ENCODE data around the gene UBAC2.

Gene UBAC2, protein sequence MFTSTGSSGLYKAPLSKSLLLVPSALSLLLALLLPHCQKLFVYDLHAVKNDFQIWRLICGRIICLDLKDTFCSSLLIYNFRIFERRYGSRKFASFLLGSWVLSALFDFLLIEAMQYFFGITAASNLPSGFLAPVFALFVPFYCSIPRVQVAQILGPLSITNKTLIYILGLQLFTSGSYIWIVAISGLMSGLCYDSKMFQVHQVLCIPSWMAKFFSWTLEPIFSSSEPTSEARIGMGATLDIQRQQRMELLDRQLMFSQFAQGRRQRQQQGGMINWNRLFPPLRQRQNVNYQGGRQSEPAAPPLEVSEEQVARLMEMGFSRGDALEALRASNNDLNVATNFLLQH
- total RNA-seq: 53.2 to 92.5 reads per million in 2 experiments

DNA sequence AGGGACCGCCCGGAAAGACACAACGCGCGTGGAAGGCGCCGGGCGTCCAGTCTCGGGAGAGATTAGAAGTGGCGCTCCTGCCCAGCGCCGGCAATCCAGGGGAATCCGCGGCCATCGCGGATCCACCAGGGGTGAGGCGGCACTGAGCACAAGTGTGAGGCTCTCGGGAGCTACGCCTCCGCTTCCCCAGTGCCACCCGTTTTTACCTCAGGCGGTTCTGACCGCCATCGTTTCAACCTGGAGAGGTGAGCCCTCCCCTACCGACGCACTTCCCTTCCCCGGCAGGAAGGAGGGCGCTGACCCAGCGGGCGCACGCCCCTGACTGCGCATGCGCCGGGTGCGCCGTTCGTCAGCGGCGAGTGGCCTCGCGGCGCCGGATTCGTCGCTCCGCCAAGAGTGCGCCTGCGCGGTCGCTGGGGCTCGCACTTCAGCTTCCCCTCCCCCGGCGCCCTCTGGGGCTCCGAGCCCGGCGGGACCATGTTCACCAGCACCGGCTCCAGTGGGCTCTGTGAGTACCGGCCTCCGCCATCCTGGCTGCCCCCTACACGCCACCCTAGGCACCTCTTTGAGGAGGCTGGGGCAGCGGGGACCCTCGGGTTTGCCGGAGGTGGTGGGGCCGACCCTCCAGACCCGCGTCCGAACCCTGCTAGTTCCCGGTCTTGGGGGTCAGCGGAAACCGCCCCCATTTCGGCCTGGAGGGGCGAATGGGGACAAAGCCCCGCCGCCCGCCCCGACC lies at the start of gene UBAC2:
Gene UBAC2 (plus strand): TSS at position 423 of the 736 bp plus-strand sequence. CDS start 55 bp downstream, at position 478.
- DNase-seq (ENCODE audit: low read depth): peak; percentile 94

DNA sequence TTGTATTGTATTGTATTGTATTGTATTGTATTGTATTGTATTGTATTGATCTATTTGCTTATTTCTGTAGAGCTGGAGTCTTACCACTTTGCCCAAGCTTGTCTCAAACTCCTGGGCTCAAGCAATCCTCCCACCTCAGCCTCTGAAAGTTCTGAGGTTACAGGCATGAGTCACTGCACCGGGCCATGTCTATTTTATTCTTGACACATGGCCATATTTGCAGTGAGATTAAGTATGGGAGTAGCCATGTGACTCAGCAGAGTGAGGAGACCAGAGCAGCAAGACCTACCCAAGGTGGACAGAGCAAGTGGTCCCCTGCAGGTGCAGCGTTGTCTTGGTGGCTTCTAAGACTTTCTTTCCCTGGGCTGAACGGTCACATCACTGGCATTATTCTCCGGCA lies 49.1 kb upstream of the UBAC2 start:
- DNase-seq (ENCODE audit: low read depth): no peak

DNA sequence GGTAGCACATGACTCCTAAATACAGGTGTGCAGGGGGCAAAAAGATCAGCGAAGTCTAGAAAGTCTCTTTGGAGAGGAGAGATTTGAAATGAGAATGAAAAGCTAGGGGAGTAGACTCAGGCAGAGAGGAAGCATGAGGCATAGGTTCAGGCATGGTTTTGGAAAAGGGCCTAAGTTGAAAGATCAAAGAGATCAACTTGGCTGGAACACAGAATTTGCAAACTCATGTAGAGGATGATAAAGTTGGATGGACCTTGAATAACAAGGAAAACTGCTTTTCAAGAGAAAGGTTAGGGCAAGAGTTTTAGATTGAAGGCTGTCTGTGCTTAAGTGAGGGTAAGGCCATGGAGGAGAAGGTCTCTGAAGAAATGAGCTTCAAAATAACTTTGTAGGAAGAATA lies 47.4 kb upstream of the UBAC2 start:
- no peak for DNase-seq (ENCODE audit: low read depth)

DNA sequence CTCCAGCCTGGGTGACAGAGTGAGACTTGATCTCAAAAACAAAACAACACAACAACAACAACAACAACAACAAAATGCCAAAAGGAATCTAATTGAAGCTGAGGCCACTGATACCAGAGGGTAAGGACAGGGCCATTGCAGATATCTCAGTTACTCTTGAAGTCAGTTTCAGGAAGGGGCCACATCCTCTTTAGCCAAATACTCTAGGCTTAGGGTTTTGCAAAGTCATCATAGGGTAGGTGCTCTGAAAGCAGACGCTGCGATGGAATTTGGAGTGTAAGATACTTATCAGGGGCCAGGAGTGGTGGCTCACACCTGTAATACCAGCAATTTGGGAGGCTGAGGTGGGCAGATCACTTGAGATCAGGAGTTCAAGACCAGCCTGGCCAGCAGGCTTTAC lies 46.6 kb upstream of the UBAC2 start:
- DNase-seq (ENCODE audit: low read depth): no peak

DNA sequence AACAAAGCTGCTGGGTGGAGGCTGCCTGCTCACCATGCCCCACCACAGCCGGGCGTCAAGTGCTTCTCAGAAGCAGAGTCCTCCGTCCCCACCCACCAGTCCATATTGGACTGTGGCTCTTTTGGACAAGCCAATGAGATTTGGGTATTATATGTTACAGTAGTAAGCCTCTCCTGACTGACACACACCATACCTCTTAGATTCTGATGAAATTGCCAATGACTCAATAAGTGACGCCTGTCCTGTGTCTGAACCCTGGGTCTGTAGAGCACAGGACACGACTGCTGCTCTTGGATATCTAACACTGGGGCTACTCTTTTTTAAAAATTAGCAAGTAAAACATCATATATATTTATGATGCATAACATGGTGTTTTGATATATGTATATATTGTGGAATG lies 44.8 kb upstream of the UBAC2 start:
- no peak for DNase-seq (ENCODE audit: low read depth)

DNA sequence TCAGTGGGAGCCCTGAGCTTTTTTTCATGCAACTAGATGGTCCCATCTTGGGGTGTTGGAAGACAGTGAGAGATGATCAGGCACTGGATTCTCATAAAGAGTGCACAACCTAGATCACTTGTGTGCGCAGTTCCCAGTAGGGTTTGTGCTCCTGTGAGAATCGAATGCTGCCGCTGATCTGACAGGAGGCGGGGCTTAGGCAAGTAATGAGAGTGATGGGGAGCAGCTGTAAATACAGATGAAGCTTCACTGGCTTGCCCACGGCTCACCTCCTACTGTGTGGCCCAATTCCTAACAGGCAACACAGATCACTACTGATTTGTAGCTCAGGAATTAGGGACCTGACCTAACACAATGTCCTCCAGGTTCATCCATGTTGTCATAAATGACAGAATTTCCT lies 43.6 kb upstream of the UBAC2 start:
- no peak for DNase-seq (ENCODE audit: low read depth)

DNA sequence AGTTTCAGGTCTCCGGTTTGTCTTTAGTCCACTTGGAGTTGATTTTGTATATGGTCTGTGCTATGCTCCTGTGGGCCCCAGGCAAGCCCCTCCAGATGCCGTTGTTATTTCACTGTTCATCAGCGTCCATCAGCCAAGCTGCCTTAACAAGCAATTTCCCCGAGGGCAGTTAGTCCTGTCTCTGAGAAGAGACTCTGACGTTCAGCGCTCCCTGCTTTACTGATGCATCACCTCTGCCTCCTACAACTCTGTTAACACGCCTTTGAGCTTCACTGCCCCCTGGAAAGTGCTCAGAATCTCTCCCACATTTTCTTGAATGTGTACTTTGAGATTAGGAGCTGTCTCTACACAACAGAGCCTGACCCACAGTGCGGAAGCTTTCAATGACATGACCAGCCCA lies 41.8 kb upstream of the UBAC2 start:
- DNase-seq (ENCODE audit: low read depth): no peak

DNA sequence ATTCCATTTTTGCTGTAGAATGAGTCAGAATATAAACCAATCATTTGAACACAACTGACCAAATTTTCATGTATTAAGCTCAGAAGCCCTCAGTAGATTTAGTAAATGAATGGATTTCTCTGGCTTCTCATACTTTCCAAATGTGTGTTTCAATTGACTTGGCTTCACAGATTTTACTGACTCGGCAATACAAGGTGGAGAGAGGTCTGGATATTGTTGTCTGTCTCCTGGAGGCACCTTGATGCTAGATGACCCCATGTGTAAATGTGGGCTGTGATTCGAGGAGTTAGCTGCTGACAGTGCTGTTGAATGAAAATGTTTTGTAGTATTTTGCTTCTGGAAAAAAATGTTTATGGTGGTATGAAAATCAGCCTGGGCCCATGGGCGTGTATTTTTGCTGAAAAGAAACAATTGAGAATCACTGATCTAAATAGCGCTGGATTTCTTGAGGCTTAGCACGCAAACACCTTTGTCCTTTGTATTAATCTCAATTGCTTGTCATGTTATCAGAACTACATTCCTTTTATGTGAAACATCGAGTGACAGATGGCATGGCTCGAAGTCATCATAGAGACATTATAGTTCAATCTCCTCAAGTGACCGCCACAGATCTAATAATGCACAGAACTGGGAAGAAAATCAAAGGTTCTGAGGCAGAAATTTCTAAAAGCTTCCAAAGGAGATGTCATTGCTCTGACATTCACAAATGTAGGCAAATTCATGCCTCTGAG lies 41.2 kb upstream of the UBAC2 start:
- no peak for DNase-seq (ENCODE audit: low read depth)

DNA sequence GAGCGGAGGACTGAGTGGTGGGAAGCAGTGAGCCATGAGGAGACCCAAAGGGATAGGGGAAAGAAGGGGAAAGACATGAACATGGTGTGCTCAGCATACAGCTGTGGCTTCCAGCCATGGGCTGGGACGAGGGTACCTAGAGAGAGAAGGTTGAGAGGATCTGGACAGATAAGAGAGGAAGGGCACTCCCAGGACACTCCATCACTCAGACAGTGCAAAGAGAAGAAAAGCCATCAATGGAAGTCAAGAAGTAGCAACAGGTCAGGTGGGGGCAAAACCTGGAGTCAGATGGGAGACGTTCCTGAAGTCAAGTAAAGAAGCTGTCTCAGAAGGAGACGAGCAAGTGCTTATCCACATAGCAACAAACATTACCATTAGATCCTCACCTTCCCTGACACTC lies 40.2 kb upstream of the UBAC2 start:
- no peak for DNase-seq (ENCODE audit: low read depth)

DNA sequence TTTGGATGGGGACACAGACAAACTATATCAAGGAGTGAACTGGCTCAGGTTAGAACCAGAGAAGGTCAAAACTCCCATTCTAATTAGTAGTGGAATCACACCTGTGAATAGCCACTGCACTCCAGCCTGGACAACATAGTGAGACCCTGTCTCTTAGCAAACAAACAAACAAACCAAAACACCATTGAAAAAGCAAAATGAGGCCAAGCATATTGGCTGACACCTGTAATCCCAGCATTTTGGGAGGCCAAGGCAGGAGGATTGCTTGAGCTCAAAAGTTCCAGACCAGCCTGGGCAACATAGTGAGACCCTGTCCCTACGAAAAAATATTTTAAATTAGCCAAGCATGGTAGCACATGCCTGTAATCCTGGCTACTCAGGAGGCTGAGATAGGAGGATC lies 39.1 kb upstream of the UBAC2 start:
- DNase-seq (ENCODE audit: low read depth): no peak

DNA sequence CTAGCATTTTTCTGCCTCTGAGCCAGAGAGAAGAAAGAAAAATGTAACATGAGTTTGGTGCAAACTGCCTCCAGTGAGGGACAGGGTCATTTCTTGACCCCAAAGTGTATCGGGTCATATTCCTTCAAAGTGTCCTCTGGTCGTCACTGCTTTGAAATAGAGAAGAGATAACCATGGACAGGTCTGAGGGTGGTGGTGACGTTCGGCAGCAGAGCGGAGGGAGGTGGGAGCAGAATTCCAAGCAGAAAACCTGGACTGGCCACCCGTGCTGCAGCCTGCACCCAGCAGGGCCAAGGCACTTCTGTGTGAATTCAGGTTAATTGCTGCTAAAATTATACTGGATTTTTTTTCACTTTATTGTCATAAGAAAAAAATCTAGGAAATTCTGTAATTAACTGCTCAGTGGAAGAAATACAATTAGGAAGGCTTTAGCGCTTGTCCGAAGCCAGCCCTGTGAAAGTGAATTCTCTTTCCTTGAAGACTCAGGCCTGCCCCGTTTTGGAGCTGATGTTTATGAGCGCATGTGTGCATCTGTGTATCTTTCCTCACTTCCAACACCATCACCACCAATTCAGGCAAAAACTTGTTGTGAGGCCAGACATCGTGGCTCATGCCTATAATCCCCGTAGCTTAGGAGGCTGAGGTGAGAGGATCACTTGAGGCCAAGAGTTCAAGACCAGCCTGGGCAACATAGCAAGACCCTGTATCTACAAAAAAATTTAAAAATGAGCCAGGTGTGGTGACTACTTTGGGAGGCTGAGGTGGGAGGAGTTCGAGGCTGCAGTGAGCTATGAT lies 37.9 kb upstream of the UBAC2 start:
- DNase-seq (ENCODE audit: low read depth): no peak

DNA sequence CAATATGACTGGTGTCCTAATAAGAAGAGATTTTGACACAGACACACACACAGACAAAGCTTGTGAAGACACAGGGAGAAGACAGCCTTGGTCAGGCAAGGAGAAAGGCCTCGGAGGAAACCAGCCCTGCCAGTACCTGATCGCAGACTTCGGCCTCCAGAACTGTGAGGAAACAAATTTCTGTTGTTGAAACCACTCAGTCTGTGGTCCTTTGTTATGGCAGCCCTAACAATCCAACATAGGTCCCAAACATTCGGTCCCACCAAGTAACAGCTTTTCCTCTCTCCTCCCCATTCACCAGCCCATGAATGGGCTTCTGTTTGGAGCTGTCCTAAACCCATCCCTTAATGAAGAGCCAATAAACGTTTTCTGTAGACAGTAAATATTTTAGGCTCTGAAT lies 36.4 kb upstream of the UBAC2 start:
- DNase-seq (ENCODE audit: low read depth): no peak

DNA sequence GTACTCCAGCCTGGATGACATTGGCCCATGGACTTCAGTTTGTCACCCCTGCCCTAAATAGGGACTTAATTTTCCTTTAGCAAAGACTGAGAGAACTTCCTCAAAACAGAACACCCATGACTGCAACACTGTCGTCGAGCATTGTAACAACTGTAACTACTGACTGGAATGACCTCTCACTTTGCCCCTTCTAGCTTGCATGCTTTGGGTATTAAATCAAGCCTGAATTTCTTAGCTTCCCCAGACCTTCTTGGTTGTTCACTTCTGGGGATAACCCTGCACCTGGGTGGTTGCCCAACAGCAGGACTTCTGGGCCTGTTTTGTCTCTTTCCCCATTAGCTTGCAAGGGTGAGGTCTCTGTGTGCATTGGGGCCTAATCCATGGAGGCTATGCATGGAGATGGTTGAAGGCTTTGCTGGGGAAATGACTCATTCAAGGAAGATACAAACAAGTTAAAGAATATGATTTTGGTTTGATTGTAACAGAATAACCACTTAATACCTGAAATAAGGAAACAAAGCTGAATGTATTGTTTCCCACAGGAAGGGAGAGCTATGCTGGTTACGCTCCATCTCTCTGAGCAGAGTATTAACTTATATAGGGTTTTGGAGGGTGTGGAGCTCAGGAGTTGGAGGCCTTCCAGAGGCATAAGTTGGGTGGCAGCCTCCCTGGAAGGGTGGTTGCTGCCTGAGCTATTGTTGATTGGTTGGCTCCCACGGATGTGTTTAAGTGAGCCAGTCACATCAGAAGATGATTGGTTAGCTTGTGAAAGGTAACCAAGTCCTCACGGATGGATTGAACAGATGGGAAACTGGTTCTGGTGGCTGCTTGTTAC lies 34.7 kb upstream of the UBAC2 start:
- DNase-seq (ENCODE audit: low read depth): no peak

DNA sequence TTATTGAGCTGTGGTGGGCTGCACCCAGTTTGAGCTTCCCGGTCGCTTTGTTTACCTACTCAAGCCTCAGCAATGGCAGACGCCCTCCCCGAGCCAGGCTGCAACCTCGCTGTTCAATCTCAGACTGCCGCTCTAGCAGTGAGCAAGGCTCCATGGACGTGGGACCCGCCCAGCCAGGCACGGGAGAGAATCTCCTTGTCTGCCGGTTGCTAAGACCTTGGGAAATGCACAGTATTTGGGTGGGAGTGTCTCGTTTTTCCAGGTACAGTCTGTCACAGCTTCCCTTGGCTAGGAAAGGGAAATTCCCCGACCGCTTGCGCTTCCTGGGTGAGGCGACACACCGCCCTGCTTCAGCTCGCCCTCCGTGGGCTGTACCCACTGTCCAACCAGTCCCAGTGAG lies 27.7 kb upstream of the UBAC2 start:
- DNase-seq (ENCODE audit: low read depth): no peak

DNA sequence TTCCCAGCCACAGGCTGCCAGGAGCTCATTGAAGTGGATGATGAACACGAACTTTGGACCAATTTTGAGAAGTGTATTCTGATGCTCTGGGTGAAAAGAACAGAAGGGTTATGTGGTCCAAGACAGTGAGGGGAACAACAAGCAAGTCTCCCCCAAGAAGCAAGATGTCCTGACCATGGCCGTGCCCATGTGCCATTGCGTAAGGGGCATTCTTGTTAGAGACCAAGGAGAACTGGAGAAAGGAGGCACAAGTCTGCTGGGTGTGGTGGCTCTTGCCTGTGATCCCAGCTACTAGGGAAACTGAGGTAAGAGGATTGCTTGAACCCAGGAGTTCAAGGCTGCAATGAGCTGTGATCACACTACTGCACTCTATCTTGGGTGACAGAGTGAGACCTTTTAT lies 27.0 kb upstream of the UBAC2 start:
- no peak for DNase-seq (ENCODE audit: low read depth)

DNA sequence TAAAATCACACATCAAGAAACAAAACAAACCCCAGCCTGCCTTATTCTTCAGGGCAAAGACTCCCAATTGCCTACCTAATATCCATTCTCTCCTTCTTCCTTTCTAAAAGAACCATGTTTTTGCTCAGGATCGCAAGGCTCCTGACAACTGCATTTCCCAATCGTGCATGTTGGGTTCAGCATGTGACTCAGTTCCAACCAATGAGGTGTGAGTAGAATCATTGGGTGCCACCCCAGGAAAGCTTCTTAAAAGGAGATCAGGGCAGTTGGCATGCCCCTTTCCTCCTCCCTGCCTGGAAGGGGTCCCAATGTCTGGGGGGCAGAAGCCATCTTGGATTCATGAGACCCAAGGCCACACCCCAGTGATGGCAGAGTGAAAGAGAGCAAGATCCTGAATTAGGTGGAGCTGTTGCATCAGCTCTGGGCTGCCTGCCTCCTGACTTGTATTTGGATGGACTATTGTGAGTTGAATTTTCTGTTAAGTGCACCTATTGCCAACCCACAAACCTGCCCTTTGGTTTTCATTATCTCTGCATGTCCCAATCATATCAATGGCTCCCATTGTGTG lies 26.0 kb upstream of the UBAC2 start:
- no peak for DNase-seq (ENCODE audit: low read depth)

DNA sequence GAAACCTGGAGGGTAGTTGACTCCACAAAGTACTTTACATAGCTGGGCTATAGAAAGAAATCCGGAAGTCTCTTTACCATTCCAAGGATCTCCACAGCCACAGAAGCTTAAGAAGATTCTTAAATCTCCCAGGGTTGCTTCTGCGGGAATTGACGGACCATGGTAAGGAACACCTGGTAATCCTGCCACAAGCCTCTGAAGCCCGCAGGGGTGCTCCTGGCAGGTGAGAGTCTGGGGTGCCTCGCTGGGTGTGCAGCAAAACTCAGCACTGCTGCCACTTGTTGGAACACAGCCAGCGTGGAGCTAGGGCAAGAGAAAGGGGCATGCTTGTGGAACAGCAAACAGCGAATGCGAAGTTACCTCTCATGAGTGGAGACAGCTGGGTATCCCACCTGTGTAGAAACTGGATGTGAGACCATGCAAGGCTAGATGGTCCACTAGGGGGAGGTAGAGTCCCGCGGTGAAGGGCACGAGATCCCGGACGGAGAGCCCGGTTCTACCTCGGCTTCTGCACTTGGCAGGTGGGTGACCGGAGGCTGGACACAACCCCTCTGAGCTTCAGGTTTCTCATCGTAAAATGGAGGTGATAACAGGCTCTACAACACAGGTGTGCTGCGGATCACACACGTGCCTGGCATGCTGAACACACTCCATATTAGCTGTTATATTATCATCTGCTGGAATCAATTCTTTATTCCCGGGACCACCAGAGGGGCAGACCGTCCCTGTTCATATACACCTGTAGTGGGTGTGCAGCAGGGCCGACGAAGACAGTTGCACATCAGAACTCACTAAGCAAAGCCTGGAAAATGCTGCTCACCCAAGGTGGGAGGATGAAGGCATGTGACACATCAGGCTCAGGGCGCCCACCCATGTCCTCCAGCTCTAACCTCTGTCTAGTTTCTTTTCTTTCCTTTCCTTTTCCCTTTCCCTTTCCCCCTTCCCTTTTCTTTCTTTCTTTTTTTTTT lies 24.1 kb upstream of the UBAC2 start:
- peak; percentile 67 for DNase-seq (ENCODE audit: low read depth)

DNA sequence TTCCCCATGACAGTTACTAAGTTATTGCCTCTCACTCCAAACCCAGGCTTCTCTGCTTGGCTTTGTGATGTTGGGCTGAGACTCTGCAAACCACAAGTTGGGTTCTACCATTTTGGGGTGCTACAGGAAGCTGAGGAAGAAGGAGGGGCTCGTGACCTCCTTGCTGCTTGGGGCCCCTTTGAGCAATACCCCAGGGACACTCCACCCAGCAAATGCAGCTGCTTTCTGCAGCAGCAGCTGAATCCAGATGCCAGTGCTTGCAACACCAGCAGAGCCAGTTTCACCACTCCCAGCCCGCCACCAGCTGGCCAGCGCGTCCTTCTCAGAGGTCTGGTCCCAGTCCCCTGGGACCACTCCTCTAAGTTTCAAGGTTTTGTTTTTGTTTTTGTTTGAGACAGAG lies 22.0 kb upstream of the UBAC2 start:
- no peak for DNase-seq (ENCODE audit: low read depth)

DNA sequence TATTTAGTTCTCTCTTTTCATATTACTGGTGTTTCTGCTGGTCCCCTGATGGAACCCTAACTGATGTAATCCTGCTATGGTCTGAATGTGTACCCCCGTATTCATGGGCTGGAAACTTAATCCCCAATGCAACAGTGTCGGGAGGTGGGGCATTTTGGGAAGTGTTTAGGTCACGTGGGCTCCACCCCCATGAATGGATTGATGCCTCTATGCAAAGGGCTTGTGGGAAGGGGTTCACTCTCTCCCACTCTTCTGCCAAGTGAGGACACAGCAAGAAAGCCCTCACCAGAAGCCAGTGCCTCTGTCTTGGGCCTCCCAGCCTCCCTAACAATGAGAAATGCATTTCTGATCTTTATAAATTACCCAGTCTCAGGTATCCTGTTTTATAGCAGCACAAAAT lies 21.2 kb upstream of the UBAC2 start:
- no peak for DNase-seq (ENCODE audit: low read depth)

DNA sequence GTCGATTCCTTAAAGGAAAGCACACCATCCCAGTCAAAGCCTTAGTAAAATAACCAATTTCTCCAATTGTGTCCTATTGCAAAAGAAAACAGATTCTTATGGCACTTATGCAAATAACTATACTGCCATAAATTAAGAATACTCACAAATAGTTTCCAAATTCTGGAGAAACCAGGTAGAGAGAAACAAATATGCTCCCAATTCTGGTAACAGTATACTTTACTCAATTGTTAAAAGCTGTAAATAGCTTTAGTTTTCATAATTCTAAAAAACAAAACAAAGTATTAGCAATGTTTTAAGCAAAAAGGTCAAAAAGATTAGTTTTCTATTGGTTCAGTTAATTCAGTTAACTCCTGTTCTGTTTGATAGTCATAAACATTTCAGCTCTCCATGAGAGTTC lies 18.2 kb upstream of the UBAC2 start:
- no peak for DNase-seq (ENCODE audit: low read depth)
